ENCODE measurements around the gene AMER2.
A peak's percentile ranks its signal among the peaks of the same experiment; 100 is the strongest.

AMER2 gene

DNA sequence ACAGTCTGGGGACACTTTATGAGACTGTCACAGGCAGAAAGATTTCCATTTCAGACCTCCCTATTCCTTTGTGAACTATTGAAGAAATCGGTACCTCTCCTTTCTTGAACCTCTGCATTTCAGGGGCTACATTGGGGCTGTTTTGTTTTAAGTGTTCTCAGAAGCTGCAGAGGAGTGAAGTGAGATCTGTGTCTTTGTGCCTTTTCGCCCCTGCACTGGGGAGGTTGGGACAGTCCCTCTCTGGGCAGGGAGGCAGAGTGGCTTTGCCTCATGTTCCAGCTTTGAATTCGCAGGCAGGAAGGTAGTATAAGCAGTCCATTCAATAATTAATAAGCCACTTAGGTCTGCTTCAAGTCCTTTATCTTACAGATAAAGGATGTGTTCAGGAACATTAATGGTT is 9.5 kb upstream of the AMER2 start:
- TF ChIP-seq, protein P1, sequence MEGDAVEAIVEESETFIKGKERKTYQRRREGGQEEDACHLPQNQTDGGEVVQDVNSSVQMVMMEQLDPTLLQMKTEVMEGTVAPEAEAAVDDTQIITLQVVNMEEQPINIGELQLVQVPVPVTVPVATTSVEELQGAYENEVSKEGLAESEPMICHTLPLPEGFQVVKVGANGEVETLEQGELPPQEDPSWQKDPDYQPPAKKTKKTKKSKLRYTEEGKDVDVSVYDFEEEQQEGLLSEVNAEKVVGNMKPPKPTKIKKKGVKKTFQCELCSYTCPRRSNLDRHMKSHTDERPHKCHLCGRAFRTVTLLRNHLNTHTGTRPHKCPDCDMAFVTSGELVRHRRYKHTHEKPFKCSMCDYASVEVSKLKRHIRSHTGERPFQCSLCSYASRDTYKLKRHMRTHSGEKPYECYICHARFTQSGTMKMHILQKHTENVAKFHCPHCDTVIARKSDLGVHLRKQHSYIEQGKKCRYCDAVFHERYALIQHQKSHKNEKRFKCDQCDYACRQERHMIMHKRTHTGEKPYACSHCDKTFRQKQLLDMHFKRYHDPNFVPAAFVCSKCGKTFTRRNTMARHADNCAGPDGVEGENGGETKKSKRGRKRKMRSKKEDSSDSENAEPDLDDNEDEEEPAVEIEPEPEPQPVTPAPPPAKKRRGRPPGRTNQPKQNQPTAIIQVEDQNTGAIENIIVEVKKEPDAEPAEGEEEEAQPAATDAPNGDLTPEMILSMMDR (IDR thresholded peaks at IDR 0.05; ENCODE audit: extremely low read depth, missing control alignments): no peak
- peak; percentile 50 for DNase-seq (ENCODE audit: low spot score)

DNA sequence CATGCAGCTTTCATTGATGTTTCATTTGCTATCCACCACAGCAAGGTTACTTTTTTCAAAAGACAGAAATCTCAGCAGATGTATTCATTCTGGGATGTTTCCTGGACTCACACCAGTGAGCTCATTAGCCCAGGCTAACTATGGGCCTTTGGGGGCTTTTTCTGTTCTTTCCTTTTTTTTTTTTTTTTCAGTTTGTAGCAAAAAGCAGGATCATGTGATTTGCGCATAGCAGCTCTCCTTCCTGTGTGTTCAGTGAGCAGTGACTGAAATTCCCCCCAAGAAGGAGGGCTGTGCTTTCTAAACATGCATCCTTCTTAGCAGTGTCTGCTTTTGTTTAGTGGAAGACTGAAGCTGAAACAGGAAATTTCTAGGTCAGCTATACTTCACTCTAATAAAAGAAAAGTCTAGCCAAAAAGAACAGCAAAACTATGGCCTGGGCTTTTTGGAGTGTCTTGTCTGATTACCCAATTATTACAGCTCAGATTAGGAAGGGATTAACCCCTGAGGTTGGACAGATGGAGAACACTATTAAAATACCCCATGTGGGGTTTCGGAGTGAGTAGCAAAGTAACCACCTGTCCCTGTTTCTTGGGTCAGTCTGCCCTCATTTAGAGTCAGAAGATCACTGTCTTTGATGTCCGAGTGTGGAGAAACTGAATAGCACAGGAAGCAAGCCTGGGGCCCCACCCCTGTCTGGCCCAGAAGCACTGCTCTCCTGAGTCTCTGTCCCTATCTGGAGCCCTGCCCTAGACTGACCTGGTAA is 8.9 kb upstream of the AMER2 start:
- peak; percentile 70 for DNase-seq (ENCODE audit: low spot score)

DNA sequence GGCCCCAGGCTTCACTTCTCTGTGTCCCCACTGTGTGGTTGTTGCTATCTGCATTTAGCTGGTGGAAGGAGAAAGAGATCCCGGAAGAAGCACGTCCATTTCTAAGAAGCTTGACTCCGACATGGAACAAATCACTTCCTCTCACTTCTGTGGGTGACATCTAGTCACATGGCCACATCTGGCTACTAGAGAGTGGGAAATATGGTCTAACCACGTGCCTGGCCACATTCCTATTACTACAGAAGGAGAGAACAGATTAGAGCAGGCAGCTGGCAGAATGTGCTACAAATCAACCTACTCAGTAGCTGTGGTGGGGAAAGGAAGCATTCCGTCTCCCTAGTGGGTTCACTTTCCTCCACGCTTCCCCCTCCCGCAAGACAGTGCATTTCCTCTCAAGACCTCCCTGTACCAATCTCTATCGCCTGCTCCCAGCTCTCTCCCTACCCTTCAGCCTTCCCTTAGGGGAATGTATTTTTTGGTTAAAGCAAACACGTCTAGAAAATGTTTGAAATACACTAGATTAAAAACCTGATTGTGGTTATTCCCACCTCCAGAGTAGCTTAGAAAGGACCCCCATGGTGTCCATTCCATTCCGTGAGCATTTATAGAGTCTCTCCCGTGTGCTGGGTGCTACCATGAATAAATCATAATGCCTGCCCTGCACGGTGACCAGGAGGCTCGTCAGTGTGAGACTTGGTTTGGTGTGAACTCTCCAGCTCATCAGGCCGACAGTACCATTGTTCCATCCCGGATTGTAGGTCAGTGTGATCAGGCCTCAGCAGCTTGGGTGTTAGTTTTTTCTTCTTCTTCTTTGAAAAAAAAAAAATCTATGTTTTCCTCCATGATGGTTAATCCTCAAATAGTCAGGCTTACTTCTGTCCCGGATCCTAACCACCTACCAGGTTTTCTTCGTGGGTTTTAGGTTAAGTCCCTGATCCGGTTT is 8.0 kb upstream of the AMER2 start:
- TF ChIP-seq, protein P1 (IDR thresholded peaks at IDR 0.05; ENCODE audit: extremely low read depth, missing control alignments): no peak
- no peak for DNase-seq (ENCODE audit: low spot score)

More for the DNA sequence above, 8.9 kb upstream of the AMER2 start:
- TF ChIP-seq, protein P1 (IDR thresholded peaks at IDR 0.05; ENCODE audit: extremely low read depth, missing control alignments): no peak

DNA sequence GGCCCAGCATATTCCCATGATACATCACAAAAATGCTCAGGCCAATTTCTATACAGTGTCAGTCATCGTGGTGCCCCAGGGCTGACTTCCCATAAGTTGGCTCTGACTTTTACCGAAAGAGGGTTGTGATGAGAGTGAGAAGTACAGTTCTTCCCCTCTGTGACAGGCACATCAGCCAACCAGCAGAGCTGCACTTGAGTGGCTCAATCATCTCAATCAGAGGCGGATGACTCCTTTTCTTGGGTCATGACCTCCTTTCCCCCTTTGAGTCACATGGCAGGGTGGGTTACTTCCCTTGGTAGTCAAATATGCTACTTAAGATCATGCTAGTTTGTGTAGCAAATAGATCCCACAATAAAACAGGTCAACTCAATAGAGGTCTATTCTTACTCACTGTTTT is 6.9 kb upstream of the AMER2 start:
- TF ChIP-seq, protein P1 (IDR thresholded peaks at IDR 0.05; ENCODE audit: extremely low read depth, missing control alignments): no peak

DNA sequence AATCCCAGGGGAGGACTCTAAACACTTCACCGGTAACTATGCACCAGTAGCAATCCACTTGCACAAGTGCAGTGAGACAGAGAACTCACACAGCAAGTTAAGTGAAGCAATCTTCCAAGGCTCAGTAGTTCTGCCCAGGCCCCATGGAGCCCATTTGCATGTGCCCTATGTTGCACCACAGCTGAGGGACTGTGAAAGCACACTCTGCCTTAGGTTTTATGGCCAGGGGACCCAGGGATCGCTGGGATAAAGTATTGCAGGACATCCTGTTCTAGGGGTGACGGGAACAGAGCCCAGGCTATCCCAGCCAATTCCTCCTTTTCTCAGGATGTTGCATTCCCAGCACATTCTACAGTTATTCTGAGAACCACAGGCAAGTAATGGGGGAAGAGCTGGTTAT is 6.0 kb upstream of the AMER2 start:
- DNase-seq (ENCODE audit: low spot score): no peak
- TF ChIP-seq, protein P1 (IDR thresholded peaks at IDR 0.05; ENCODE audit: extremely low read depth, missing control alignments): no peak

More for the DNA sequence above, 6.9 kb upstream of the AMER2 start:
- DNase-seq (ENCODE audit: low spot score): no peak

DNA sequence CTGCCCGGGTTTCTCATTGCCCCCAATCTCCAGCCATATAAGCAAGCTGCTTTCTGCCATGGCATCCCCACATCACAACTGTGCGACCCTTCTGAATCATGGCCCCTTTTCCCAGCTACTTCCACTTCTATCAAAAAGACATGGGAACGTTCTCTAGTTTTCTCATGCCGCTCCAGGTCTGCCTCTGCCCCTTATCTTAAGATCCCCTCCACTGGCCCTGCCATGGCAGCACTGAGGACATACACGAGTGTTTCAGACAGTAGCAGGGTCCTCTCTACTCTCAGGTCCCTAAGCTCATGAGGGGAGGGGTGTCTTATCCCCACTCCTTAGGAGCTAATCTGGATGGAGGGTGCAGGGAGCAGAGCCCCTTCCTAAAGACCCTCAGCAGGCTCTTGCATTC is 5.5 kb upstream of the AMER2 start:
- TF ChIP-seq, protein P1 (IDR thresholded peaks at IDR 0.05; ENCODE audit: extremely low read depth, missing control alignments): no peak

DNA sequence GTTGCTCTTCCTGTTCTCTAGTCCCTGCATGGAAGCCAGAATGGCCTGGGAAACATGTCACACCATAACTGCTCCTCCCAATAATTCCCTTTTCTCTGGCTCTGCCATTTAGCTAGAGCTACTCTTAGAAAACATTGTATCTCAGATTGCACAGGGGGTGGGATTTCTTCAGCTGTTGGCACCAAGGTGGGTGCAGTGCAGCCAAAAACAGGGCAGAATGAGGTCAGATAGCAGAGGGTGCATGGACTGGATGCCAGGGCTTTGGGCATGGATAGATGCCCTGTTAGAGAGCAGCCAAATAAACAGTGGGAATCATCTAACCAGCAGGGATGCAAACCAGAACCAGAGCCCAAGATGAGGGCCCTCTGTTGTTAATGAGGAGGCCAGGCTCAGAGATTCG is 4.9 kb upstream of the AMER2 start:
- no peak for DNase-seq (ENCODE audit: low spot score)
- TF ChIP-seq, protein P1 (IDR thresholded peaks at IDR 0.05; ENCODE audit: extremely low read depth, missing control alignments): no peak

More for the DNA sequence above, 5.5 kb upstream of the AMER2 start:
- no peak for DNase-seq (ENCODE audit: low spot score)
